Activated CD4-positive, CD25-positive, alpha-beta regulatory T cell treated with anti-CD3 and anti-CD28 coated beads, Interleukin-2, amount 50 U/mL, for 16 hours (primary cell): ENCODE data around the gene CCDC92.

Experiments used
- DNase-seq: peaks from one replicate; pipeline ENCODE4 v3.0.0-alpha.2; 2020; ENCODE audit warnings: low read depth, low spot score

The CCDC92 gene

GRCh38 chr12:123976227-123976826 is 3.7 kb upstream of the CCDC92 start:
- DNase-seq, result no peak

DNA sequence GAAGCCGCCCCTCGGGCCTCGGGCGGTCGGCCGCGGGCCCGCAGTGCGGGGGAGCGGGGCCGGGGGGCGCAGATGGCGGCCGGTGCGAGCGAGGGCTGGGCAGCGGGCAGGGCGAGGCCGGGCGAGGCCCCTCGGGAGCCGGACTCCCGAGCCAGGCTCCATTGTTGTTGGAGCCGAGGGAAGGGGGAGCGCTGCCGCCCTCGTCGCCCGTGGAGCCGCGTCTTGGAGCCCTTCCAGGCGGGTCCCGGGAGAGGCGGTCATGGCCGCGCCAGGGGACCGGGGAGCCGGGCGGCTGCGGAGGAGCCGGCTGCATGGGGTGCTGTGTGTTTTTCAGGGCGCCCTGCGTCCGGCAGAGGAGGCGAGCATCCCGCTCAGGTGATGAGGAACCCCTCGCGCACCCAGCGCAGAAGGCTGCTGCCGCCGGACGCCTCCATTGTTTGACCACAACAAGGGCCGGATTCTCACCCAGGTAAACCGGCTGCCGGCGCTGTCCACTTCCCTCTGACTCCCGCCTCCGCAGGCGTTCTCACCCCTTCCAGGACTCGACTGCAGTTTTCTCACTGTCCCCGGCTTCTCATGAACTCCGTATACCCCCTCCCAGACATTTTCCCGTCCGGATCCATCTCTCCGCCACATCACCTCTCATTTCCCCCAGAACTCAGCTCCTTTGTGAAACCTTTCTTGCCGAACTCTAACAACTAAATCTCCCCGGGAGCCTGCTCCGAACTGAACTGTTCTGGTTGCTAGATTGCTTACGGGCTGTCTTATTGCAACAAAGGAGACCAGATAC is 1.1 kb upstream of the CCDC92 start:
- no peak for DNase-seq

GRCh38 chr12:123971770-123972456 is 718 bp downstream of the CCDC92 start:
- no peak for DNase-seq

DNA sequence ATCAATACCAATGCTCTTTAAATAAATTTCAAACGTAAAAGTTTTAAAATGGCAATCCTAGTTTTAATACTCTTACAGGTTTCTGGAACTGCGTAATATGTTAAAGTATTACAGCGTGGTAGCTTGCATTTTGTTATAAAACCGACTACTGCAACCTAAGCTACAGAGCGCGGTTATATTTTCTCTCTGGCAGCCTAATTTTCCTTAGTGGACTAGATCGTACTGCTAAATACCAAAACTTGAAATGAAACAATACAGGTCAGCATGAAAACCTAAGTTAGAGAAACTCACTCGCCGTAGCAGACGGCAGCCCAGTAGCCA is 1.2 kb downstream of the CCDC92 start:
- DNase-seq, result no peak

- no peak for DNase-seq
Measured at GRCh38 chr12:123967121-123967586, 5.5 kb downstream of the CCDC92 start.

GRCh38 chr12:123966596-123966995 is 6.0 kb downstream of the CCDC92 start:
- no peak for DNase-seq

- DNase-seq, result no peak
Measured at GRCh38 chr12:123965382-123965781, 7.2 kb downstream of the CCDC92 start.

- DNase-seq, result no peak
Measured at GRCh38 chr12:123963821-123964220, 8.8 kb downstream of the CCDC92 start.

DNA sequence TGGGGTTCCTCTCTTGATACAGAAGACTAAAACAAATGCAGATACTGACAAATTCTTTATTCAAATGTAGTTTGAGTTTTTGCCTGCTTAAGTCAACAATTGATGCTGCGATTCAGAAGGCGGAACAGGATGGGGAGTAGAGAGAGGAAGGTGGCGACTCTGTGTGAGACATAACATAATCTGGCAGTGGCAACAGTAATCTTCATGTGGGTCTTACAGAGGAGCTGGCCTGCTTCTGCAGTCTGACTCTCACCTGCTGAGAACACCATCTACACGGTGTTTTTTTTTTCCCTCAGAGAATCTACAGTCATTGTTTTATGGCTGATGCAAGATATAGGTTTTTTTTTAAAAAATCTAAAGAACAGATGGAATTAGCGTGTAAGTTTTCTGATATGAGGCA is 10.1 kb downstream of the CCDC92 start:
- no peak for DNase-seq

DNA sequence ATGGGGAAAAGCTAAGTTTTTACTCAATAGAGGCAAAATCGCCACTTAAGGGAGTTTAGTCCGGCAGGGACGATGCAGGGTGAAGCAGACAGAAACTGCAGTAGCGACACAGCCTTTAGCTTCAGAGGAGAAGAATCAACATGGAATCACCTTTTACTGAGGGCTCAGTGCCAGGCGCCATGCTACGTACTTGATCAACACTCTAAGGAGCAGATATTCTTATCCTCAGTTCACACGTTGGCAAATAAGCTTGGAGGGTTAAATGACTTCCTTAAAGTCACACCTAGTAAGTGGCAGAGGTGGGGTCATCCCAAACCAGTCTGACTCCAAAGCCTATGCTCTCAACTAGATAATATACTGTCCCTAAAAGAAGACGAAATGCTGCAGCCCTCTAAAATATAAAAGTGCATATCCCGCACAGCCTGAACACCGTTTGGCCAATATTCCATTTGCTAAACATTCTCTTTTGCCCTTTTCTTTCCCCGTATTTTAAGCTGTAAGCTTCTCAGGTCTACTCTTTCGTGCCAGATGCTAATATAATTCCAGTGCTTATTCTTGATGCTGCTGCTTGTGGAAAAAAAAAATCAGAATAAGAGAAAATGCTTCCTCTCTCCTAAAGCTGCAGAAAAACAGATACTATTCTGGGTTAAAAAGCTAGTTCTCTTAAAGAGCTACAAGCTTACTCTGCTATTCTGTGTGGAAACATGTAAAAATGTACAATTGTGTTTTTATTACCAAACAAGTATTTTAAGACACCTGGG is 10.9 kb downstream of the CCDC92 start:
- DNase-seq, result no peak

DNA sequence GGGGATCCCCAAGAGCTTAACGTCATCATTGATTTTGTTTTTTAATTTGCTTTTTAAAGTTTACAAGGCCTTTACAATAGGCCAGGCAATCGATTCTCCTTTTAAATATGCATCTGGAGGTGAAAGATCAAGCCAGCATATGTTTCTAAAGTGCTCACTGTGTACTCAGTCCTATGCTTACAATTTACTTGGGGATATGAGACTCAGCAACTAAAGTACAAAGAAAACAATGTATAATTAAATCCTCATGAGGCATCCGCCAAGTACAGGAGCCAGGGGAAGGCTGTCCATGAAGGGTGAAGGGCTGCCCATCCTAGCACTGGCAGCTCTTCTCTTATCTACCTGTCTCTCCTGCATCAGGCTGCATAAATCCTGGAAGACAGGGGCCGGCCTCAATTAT is 11.8 kb downstream of the CCDC92 start:
- DNase-seq, result no peak

GRCh38 chr12:123960029-123960735 is 12.4 kb downstream of the CCDC92 start:
- DNase-seq, result no peak

DNA sequence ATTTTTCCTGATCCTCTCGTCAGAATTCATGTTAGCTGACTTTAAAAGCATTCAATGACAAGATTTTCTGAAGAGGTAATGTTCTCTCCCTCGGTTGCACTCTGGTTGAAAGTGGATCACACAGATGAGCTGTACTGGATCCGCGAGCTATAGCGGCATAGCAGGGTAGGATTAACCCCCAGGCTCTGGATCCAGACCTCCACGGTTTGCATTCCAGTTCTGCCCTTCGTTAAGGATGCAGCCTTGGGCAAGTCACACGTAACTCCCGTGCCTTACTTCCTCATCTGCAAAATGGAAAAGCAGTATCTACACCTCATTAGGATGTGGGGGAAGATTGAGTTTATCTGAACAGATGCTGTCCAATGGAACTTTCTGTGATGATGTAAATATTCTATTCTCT is 13.8 kb downstream of the CCDC92 start:
- no peak for DNase-seq

- no peak for DNase-seq
Measured at GRCh38 chr12:123958462-123958861, 14.2 kb downstream of the CCDC92 start.

GRCh38 chr12:123957196-123957595 is 15.4 kb downstream of the CCDC92 start:
- no peak for DNase-seq

DNA sequence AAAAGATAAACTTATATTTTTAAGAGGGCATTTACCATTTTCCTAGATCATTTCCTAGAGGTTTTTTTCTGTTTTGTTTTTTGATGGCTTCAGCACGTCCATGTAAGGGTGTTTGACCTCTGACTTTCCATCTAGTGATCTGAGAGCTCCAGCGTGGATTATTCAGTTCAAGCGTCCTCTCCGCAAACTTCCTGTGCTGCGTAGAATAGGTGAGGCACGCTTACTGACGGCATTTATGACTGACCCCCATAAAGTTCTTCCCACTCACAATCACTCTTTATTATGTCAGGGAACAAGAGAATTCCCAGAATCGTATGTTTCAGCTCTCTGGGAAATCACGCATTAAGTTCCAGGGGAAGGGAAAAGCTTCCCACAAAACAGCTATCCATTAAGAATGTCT is 16.4 kb downstream of the CCDC92 start:
- DNase-seq, result no peak

GRCh38 chr12:123954647-123955350 is 17.8 kb downstream of the CCDC92 start:
- DNase-seq, result no peak

DNA sequence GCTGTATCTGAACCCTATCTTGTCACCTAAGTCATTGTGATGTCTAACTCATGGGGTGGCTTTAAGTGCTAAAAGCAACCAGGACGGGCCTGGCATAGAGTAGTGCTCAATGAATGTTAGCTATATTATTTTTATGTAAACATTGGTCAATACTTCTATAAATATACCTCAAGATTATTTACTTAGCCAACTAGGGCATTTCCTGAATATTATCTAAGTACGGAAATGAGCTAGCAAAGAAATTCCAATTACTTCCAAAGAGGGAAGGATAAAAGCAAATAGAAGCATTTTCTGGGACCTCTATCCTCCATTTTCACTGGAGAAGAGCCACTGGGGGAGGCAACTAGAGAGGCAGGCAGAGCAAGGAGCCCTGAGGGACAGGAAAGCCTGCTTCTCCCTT is 20.6 kb downstream of the CCDC92 start:
- DNase-seq, result no peak

GRCh38 chr12:123951467-123951866 is 21.2 kb downstream of the CCDC92 start:
- no peak for DNase-seq

DNA sequence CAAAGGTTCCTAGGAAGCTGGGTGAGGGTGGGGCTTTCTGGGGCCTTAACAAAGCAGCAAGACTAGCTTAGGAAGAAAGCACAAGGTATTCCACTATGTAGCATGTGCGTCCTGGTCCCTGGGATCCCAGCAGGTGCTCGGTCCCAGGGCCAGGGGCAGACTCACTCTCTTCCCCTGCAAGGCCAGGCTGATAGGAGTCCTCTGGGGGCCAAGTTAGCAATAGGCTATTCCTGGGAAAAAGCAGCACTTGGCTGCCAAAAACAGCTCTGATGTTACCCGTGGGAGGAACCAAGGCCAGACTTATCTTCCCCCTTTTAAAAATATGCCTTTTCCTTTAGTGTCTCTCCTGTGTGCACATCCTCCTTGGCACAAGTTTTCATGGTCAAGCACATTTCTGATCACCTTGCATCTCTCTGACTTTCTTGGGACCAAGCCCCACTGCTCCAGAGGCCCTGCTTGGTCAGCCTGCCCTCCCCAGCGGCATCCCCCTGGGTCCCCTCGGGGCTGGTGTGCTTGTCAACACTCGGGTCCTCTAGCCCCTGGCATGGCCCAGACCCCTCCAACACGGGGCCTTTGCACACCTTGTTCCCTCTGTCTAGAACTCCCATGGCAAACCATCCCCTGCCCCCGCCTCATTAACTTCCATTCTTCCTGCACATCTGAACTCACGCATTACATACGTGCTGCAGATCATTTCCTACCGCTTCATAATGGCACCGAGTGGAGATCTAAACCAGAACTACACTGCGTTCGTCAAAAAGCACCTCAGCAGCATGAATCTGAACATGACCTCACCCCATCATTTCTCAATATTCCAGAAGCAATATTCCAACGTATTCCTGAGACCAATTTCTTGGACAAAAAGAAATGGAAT is 21.9 kb downstream of the CCDC92 start:
- no peak for DNase-seq
